HEK293T (cell line): ENCODE data around the gene ZBTB46.

ENCODE experiments used
- ARNT ChIP-seq: fragments of 450-650 bp; IDR thresholded peaks from 2 replicates; pipeline ENCODE4 v1.6.1; 2017; ENCODE audit warnings: mild to moderate bottlenecking
- BHLHE40 ChIP-seq: fragments of 450-650 bp; IDR thresholded peaks from 2 replicates; pipeline ENCODE4 v1.6.1; 2016; ENCODE audit warnings: mild to moderate bottlenecking, moderate library complexity, borderline replicate concordance
- ELF4 ChIP-seq: fragments of 450-650 bp; IDR thresholded peaks from 2 replicates; pipeline ENCODE4 v1.6.1; 2017; ENCODE audit warnings: antibody characterized with exemption
- FOXA1 ChIP-seq: fragments of 450-650 bp; IDR thresholded peaks from 2 replicates; pipeline ENCODE4 v1.6.1; 2016; ENCODE audit warnings: mild to moderate bottlenecking
- FOXK2 ChIP-seq: fragments of 450-650 bp; IDR thresholded peaks from 2 replicates; pipeline ENCODE4 v1.6.1; 2016; ENCODE audit warnings: mild to moderate bottlenecking
- FOXM1 ChIP-seq: fragments of 450-650 bp; IDR thresholded peaks from 2 replicates; pipeline ENCODE4 v1.6.1; 2017; ENCODE audit warnings: mild to moderate bottlenecking, borderline replicate concordance
- HDGF ChIP-seq: fragments of 450-650 bp; IDR thresholded peaks from 2 replicates; pipeline ENCODE4 v1.6.1; 2017; ENCODE audit warnings: antibody characterized with exemption, borderline replicate concordance
- SUZ12 ChIP-seq: fragments of 450-650 bp; IDR thresholded peaks from 2 replicates; pipeline ENCODE4 v1.6.1; 2016; ENCODE audit warnings: mild to moderate bottlenecking
- TF ChIP-seq, protein P1 (sequence below): fragments of 450-650 bp; IDR thresholded peaks from 2 replicates; pipeline ENCODE4 v1.6.1; 2016

DNA sequence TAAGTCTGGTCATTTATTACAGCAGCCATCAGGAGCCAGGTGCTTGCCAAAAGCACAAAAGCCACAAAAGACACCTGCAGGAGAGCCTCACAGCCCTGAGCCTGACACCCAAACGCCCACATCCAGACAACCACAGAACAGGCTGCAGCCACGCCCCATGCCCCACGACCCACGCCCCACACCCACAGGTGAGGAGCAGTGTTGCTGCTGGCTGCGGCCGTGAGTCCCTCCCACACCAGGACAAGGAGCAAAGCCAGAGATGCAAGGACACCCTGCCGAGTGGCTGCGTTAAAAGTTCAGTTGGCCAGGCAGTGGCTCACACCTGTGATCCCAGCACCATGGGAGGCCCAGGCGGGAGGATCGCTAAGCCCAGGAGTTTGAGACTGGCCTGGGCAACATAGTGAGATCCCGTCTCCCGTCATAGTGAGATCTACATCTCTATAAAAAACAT, 48.5 kb downstream of the ZBTB46 start:
- no peak for TF ChIP-seq FOXM1
- no peak for TF ChIP-seq BHLHE40
- TF ChIP-seq FOXA1: no peak
- no peak for TF ChIP-seq FOXK2
- TF ChIP-seq, protein P1, sequence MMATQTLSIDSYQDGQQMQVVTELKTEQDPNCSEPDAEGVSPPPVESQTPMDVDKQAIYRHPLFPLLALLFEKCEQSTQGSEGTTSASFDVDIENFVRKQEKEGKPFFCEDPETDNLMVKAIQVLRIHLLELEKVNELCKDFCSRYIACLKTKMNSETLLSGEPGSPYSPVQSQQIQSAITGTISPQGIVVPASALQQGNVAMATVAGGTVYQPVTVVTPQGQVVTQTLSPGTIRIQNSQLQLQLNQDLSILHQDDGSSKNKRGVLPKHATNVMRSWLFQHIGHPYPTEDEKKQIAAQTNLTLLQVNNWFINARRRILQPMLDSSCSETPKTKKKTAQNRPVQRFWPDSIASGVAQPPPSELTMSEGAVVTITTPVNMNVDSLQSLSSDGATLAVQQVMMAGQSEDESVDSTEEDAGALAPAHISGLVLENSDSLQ: no peak
- TF ChIP-seq HDGF: no peak
- no peak for TF ChIP-seq ARNT
- no peak for TF ChIP-seq SUZ12
- TF ChIP-seq ELF4: no peak
